Prostate gland (tissue), 2 donors: ENCODE measurements around the gene VDR. TPM values are rescaled to one million over a fixed set of nuclear protein-coding genes. Genes with fewer than 3 reads are reported as not detected.
A peak's percentile ranks its signal among the peaks of the same experiment; 100 is the strongest.

ENCODE experiments used
- DNase-seq: peaks from one replicate; pipeline ENCODE4 v3.0.0-alpha.2; 2019; ENCODE audit warnings: low spot score
- H3K27ac ChIP-seq, 2 donors: fragments of 200-600 bp; sonication (generic); 2 replicates each; pipeline ENCODE4 v1.5.1; 2017 to 2019
- H3K27me3 ChIP-seq: fragments of 200-600 bp; sonication (generic); replicated peaks from 2 replicates; pipeline ENCODE4 v1.5.1; 2019; ENCODE audit not compliant: insufficient read depth
- H3K36me3 ChIP-seq, 2 donors: fragments of 200-600 bp; sonication (generic); 1 replicate in 1 of 2; 2 replicates in 1 of 2; pipeline versions ENCODE4 v1.5.1 to v1.8.1; 2017 to 2019
- H3K4me1 ChIP-seq: fragments of 200-600 bp; sonication (generic); replicated peaks from 2 replicates; pipeline ENCODE4 v1.5.1; 2019
- H3K4me3 ChIP-seq, 2 donors: fragments of 200-600 bp; sonication (generic); 2 replicates each; pipeline ENCODE4 v1.5.1; 2017 to 2019
- H3K9me3 ChIP-seq: fragments of 200-600 bp; sonication (generic); 2 replicates; pipeline ENCODE4 v1.5.1; 2017
- CTCF ChIP-seq, 4 experiments: fragments of 200-600 bp in 2 of 4; fragments of 450-650 bp in 2 of 4; sonication (generic) in 2 of 4; IDR thresholded peaks; 1 replicate in 3 of 4; 2 replicates in 1 of 4; pipeline ENCODE4 v1.5.1; 2016 to 2019; ENCODE audit warnings: antibody characterized with exemption in 4 of 4, mild to moderate bottlenecking in 2 of 4, moderate library complexity in 2 of 4
- POLR2A ChIP-seq: fragments of 450-650 bp; IDR thresholded peaks from one replicate; pipeline ENCODE4 v1.6.1; 2016; ENCODE audit warnings: antibody characterized with exemption, mild to moderate bottlenecking
- POLR2AphosphoS5 ChIP-seq: sonication (generic); formaldehyde crosslinking; IDR thresholded peaks from one replicate; pipeline ENCODE4 v1.6.1; 2017; ENCODE audit warnings: antibody characterized with exemption
- WGBS: methylation state at CpG from one replicate; pipeline ENCODE4 v1.1.5; 2018; 5-methylcytosine and 5-hydroxymethylcytosine counted together
- intact Hi-C: fragments of 100-400 bp; cut with DNase I; formaldehyde crosslinking; loops from one replicate; pipeline ENCODE4 v1.14.2; 2022
- total RNA-seq, 2 donors: library from RNA; depleted of rRNA; stranded (reverse); fragments of >200 nt; gene quantifications; one replicate each; pipeline ENCODE4 v1.1.0, GENCODE V29; 2016

The VDR gene
- total RNA-seq, 2 donors from 2014 or later = 3.4 to 4.3 TPM

GRCh38 chr12:47828976-47829482 lies 75.8 kb downstream of the VDR start:
- no peak overlapping the region for H3K4me3 ChIP-seq
- H3K36me3 ChIP-seq = no peaks in the 10 kb centered on the region
- peak overlapping the region; percentile 58 to 66 for H3K27ac ChIP-seq
- peak; percentile 78 for DNase-seq
- WGBS = 27% methylated on average over 7 of the region's 7 CpGs
- H3K9me3 ChIP-seq = no peaks in the 10 kb centered on the region
- peak; percentile 45 for TF ChIP-seq POLR2A
- TF ChIP-seq POLR2AphosphoS5 = peak; percentile 87
- TF ChIP-seq CTCF (IDR thresholded peaks at IDR 0.05) = peak in 1 of 4 experiments; percentile 7
- intact Hi-C loops = no loop called here
- peaks cover 3% of the 10 kb centered on the region for H3K4me1 ChIP-seq
- H3K27me3 ChIP-seq = no peaks in the 10 kb centered on the region

GRCh38 chr12:47828008-47828975 lies 76.5 kb downstream of the VDR start:
- intact Hi-C loops = no loop called here
- Histone ChIP-seq H3K36me3 (no peaks in the 10 kb centered on the region), H3K27ac (peak overlapping the region; percentile 58 to 66), H3K4me1 (peaks cover 3% of the 10 kb centered on the region), H3K27me3 (no peaks in the 10 kb centered on the region), H3K9me3 (no peaks in the 10 kb centered on the region), H3K4me3 (no peak overlapping the region)
- 53% methylated on average over 14 of the region's 14 CpGs for WGBS
- DNase-seq = no peak
- TF ChIP-seq POLR2AphosphoS5 = no peak
- TF ChIP-seq CTCF (IDR thresholded peaks at IDR 0.05) = no peak
- TF ChIP-seq POLR2A = no peak

GRCh38 chr12:47825173-47825639 lies 79.6 kb downstream of the VDR start:
- peaks cover 10% of the 10 kb centered on the region for H3K4me1 ChIP-seq
- DNase-seq = peak; percentile 70
- 37% methylated on average over 6 of the region's 6 CpGs for WGBS

DNA sequence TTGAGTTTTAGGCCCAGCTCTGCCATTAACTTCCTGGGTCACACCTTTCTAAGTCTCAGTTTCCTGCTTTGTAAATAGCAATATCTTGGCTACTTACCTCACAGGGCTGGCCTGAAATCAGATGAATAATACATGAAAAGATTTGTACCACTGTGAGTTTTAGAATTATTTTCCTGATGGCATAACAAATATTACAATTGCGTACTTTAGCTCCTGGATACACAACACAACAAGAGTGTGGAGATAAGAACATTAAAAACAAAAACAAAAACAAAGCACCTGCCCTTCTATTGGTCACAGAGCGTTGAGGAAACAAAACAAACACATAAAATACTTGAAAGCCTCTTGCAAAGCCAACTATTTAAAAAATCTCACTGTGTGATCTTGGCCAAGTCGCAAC lies 80.2 kb downstream of the VDR start:
- WGBS = 51% methylated on average over 3 of the region's 3 CpGs

More at GRCh38 chr12:47825173-47825639, 79.6 kb downstream of the VDR start:
- intact Hi-C loops = no loop called here
- H3K36me3 ChIP-seq = no peaks in the 10 kb centered on the region
- TF ChIP-seq CTCF (IDR thresholded peaks at IDR 0.05) = no peak
- peak; percentile 68 for TF ChIP-seq POLR2AphosphoS5
- no peaks in the 10 kb centered on the region for H3K27me3 ChIP-seq
- H3K27ac ChIP-seq = peak overlapping the region; percentile 13 to 43
- H3K9me3 ChIP-seq = no peaks in the 10 kb centered on the region
- no peak overlapping the region for H3K4me3 ChIP-seq

More for the DNA sequence above, 80.2 kb downstream of the VDR start:
- intact Hi-C loops = no loop called here
- Histone ChIP-seq H3K27me3 (no peaks in the 10 kb centered on the region), H3K36me3 (no peaks in the 10 kb centered on the region), H3K4me1 (peaks cover 10% of the 10 kb centered on the region), H3K9me3 (no peaks in the 10 kb centered on the region), H3K4me3 (no peak overlapping the region), H3K27ac (peak overlapping the region; percentile 13 to 26)
- no peak for TF ChIP-seq CTCF (IDR thresholded peaks at IDR 0.05)
- no peak for TF ChIP-seq POLR2AphosphoS5
- TF ChIP-seq POLR2A = no peak
- DNase-seq = no peak
